ENCODE results near the gene EIF5A.
A peak's percentile ranks its signal among the peaks of the same experiment; 100 is the strongest.
"Not testable (repeated sequence)": the region's sequence is repeated elsewhere in the genome, so short reads cannot be mapped to it uniquely, and the experiment has no call there.

Gene EIF5A

GRCh38 chr17:7332600-7333069, 25.2 kb downstream of the EIF5A start:
- DNase-seq, result not testable (repeated sequence)

- no peak for DNase-seq
Observed at GRCh38 chr17:7334938-7335538, 27.6 kb downstream of the EIF5A start.

- not testable (repeated sequence) for DNase-seq
Observed at GRCh38 chr17:7335765-7336164, 28.3 kb downstream of the EIF5A start.

- DNase-seq, result no peak
Observed at GRCh38 chr17:7336240-7337175, 29.1 kb downstream of the EIF5A start, which contains the start of gene ACAP1. TSS of gene ACAP1 (plus strand) at chr17:7336529. CDS start at chr17:7336735, 206 bp downstream.

- not testable (repeated sequence) for DNase-seq
Observed at GRCh38 chr17:7337600-7337999, 30.2 kb downstream of the EIF5A start.

GRCh38 chr17:7340179-7340578, 32.8 kb downstream of the EIF5A start:
- DNase-seq, result no peak

- no peak for DNase-seq
Observed at GRCh38 chr17:7341842-7342241, 34.4 kb downstream of the EIF5A start.

GRCh38 chr17:7343250-7343649, 35.8 kb downstream of the EIF5A start:
- no peak for DNase-seq

GRCh38 chr17:7346761-7347614, 39.6 kb downstream of the EIF5A start:
- no peak for DNase-seq

- DNase-seq, result no peak
Observed at GRCh38 chr17:7347630-7348477, 40.4 kb downstream of the EIF5A start.

GRCh38 chr17:7348478-7349242, 41.2 kb downstream of the EIF5A start:
- no peak for DNase-seq

GRCh38 chr17:7351665-7352502, 44.5 kb downstream of the EIF5A start, which contains the start of gene KCTD11:
TSS of gene KCTD11 (plus strand) at chr17:7352162.
- peak; percentile 38 for DNase-seq

GRCh38 chr17:7352503-7352889, 45.1 kb downstream of the EIF5A start:
- DNase-seq, result no peak

- DNase-seq, result no peak
Observed at GRCh38 chr17:7352910-7353635, 45.6 kb downstream of the EIF5A start.

GRCh38 chr17:7354262-7354843, 46.9 kb downstream of the EIF5A start:
- DNase-seq, result no peak

GRCh38 chr17:7355053-7355452, 47.6 kb downstream of the EIF5A start, which contains the start of gene TMEM95:
TSS of gene TMEM95 (plus strand) at chr17:7355156. CDS start at chr17:7355205, 49 bp downstream.
- no peak for DNase-seq

- no peak for DNase-seq
Observed at GRCh38 chr17:7355573-7355972, 48.1 kb downstream of the EIF5A start.

- no peak for DNase-seq
Observed at GRCh38 chr17:7356072-7356549, 48.7 kb downstream of the EIF5A start.

- DNase-seq, result no peak
Observed at GRCh38 chr17:7356756-7357155, 49.3 kb downstream of the EIF5A start.

Measured in NCI-H2171 treated with DMSO at 0.1 percent for 48 hours (cell line).